Measurements from ENCODE around the gene FAM181A.

The FAM181A gene

DNA sequence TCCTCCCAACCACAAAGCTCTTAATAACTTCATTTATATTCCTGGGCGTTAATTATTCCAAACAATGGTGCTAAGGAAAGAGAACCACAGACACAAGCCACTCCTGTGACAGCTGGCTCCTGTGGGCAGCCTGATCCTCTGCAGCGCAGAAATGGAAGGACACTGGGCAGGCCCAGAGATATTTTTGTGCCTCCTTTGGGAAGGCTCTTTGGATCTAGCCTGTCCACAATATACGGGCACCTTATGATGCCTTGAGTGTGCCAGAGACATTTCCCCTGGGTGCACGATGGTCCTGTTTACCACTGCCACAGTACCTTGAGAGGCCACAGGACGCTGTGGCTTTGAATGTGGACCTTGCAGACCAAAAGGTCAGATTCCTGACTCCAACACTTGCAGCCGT lies 47.2 kb downstream of the FAM181A start:
- no peak overlapping the region for H3K4me3 ChIP-seq (ENCODE audit: low read depth, low read length)
- TF ChIP-seq, protein P1, sequence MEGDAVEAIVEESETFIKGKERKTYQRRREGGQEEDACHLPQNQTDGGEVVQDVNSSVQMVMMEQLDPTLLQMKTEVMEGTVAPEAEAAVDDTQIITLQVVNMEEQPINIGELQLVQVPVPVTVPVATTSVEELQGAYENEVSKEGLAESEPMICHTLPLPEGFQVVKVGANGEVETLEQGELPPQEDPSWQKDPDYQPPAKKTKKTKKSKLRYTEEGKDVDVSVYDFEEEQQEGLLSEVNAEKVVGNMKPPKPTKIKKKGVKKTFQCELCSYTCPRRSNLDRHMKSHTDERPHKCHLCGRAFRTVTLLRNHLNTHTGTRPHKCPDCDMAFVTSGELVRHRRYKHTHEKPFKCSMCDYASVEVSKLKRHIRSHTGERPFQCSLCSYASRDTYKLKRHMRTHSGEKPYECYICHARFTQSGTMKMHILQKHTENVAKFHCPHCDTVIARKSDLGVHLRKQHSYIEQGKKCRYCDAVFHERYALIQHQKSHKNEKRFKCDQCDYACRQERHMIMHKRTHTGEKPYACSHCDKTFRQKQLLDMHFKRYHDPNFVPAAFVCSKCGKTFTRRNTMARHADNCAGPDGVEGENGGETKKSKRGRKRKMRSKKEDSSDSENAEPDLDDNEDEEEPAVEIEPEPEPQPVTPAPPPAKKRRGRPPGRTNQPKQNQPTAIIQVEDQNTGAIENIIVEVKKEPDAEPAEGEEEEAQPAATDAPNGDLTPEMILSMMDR (IDR thresholded peaks at IDR 0.05; ENCODE audit: low read depth, low read length, missing control alignments), result no peak

DNA sequence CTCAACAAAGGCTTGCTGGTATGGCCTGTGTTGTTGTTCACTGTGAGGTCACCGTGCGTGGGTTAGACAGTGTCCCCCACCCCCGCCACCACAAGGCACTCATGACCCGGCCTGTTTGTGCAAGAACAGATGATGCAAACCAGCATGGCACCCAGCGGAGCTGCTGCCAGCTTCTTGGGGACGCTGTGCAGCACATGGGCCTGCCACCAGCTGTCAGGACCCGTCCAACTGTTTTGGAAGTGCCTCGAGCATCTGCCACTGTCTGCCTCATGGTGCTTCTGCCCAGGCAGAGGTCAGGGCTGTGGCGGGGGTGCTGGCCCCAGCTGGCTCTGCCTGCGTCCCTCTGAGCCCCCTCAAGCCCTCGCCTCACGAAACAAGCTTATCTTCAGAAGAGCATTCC lies 47.7 kb downstream of the FAM181A start:
- TF ChIP-seq, protein P1 (IDR thresholded peaks at IDR 0.05; ENCODE audit: low read depth, low read length, missing control alignments), result no peak
- no peak overlapping the region for H3K4me3 ChIP-seq (ENCODE audit: low read depth, low read length)
- no peak for DNase-seq (ENCODE audit: low read depth)

More for the DNA sequence above, 47.2 kb downstream of the FAM181A start:
- DNase-seq (ENCODE audit: low read depth), result no peak

DNA sequence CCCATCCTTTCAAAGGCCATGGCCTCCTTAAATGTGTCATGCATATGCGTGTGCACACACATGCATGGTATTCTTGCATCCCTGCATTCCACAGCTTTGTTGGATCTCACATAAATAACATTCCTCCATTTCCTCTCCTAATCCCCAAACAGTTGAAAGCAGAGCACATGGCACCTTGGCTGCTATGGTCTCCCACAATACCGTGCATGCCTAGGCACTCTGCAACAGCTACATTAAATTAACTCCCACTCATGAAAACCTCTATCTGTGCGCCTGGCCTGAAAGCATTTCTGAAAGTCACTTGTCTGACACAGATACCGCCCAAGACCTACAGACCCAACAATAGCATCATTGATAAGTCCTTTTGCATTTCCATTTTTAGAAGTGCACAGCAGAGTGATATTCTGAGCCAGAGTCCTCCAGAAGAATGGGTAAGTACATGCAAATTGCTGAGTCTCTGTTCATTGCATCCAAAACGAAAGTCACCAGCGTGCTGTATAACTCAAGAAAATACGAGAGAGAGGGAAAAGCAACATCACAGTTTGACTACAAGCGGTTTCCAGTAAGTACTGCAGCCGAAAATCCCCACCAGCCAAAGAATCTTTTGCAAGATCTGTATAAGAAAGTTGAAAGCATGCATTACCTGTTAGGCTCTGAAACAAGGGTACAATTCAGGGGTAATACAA lies 48.8 kb downstream of the FAM181A start:
- peak; percentile 98 for DNase-seq (ENCODE audit: low read depth)
- TF ChIP-seq, protein P1 (IDR thresholded peaks at IDR 0.05; ENCODE audit: low read depth, low read length, missing control alignments), result peak; percentile 30
- peak overlapping the region; percentile 31; the same call in 1 of the 2 replicates for H3K4me3 ChIP-seq (ENCODE audit: low read depth, low read length)

DNA sequence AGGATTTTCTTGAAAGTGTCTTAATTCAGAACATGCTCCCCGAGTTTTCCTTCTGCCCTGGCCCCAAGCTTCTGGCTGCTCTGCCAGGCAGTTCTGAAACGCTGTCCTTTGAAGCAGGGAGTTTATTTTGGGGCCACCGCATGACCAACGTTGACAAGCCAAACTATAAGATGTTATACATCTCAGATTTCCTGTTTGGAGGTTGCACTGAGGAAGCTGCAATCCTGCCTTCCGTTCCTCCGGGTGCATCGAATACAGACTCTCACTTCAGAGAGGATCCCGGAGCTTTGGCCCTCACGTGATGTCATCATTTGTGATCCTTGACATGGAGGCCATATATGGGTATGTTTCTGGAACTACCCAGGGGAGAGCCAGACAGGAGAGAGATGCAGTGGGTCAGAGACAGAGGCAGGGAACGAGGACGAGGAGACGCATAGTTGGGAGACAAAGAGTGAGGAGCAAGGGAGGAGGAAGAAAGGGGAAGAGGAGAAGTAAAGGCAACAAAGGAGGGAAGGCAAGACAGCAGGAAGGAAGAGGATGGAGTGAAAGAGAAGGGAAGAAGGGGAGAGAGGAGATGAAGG lies 49.4 kb downstream of the FAM181A start, which contains the start of gene ASB2:
Gene ASB2, minus strand, starts transcription at position 94 of the 581 bp plus-strand sequence. CDS start 12,031 bp downstream, outside the sequence.
- DNase-seq (ENCODE audit: low read depth), result no peak
- TF ChIP-seq, protein P1 (IDR thresholded peaks at IDR 0.05; ENCODE audit: low read depth, low read length, missing control alignments), result no peak
- H3K4me3 ChIP-seq (ENCODE audit: low read depth, low read length), result peak within 1 kb of the TSS; percentile 31

DNA sequence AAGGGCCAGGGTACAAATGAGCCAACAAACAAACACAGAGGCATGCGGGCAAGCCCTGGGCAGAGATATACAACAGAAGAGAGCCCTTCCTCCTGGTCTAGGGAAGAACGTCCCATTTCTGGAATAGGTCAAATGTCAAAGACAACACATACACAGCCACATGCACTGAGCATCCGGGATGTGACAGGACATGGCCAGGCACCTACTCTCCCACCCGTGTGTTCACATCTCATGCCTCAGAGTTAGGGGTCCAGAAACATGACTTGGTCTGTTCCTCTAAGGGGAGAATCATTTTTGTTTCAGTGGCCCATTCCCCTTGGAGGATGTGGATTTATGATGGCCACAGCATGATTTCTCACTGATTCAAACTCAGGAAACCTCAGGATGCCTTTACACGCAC lies 50.0 kb downstream of the FAM181A start:
- TF ChIP-seq, protein P1 (IDR thresholded peaks at IDR 0.05; ENCODE audit: low read depth, low read length, missing control alignments), result no peak
- peak overlapping the region; percentile 31 for H3K4me3 ChIP-seq (ENCODE audit: low read depth, low read length)
- no peak for DNase-seq (ENCODE audit: low read depth)

DNA sequence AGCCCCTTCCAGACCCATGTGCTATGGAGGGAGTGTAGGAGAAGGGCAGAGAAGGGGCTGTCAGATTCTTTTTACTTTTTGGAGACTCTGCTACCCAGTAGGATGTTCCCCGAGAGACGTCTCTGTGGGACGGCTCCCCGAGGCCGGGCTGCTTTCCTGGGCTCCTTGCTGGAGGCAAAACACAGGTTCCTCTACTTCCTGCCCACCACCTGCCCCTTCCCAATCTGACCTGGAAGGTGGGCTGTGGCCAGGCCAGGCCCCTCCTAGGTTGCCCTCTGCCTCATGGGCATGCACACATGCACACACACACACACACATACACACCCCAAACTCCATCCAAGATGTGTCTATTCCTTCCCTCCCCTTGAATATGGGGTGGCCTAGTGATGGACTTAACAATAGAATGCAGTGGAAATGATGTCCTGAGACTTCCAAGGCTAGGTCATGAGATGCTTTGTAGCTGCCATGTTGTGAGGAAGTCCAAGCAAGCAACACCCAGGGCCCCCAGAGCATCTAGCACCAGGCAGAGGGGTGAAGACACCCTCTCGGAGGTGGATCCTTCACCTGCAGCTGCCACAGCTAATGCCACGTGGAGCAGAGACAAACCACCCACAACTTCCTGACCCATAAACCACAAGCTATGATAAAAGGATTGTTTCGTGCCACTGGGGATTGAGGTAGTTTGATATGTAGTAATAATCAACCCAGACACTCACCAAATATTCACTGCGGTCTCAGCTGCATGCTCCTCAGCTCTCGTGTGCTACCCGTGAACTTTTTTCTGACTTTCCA lies 50.8 kb downstream of the FAM181A start:
- TF ChIP-seq, protein P1 (IDR thresholded peaks at IDR 0.05; ENCODE audit: low read depth, low read length, missing control alignments), result no peak
- H3K4me3 ChIP-seq (ENCODE audit: low read depth, low read length), result no peak overlapping the region
- DNase-seq (ENCODE audit: low read depth), result peak; percentile 77

Measured in GM12864 (cell line).